ENCODE data around the gene ESF1. TPM values are rescaled to one million over a fixed set of nuclear protein-coding genes. Genes with fewer than 3 reads are reported as not detected.

Gene ESF1
- total and polyA plus RNA-seq, 8 donors, result 4.7 to 22.0 (median 8.4) TPM

DNA sequence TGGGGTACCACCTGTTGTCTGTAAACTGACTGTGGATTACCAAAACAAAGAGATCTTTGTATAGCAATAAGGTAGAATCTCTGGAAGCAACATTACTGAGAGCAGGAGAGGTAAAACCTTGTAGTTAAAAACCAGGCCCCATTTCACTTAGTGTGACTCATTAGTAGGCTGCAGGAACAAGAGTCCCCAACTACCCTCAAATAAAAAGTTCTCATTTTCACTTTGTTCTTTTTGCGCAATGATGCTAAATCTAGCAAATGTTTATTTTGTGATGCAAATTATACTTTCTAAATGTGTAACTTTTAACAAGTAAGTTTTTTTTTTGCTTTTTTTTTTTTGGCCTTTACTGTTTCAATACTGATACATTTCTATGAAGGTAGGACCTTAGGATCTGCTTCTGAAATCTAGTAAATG lies 67.1 kb downstream of the ESF1 start:
- H3K27me3 ChIP-seq, result no peaks in the 10 kb centered on the region
- no peak overlapping the region for H3K27ac ChIP-seq
- peaks cover 9 to 75% (median 56%) of the 10 kb centered on the region in 4 donors for H3K36me3 ChIP-seq
- WGBS, 5 donors, result 92 to 100% (median 95%) methylated on average over 1 of the region's 1 CpG
- TF ChIP-seq EP300 (IDR thresholded peaks at IDR 0.05) (no peak), POLR2A (IDR thresholded peaks at IDR 0.05) (no peak), POLR2AphosphoS5 (IDR thresholded peaks at IDR 0.05) (no peak)
- TF ChIP-seq, protein P1, sequence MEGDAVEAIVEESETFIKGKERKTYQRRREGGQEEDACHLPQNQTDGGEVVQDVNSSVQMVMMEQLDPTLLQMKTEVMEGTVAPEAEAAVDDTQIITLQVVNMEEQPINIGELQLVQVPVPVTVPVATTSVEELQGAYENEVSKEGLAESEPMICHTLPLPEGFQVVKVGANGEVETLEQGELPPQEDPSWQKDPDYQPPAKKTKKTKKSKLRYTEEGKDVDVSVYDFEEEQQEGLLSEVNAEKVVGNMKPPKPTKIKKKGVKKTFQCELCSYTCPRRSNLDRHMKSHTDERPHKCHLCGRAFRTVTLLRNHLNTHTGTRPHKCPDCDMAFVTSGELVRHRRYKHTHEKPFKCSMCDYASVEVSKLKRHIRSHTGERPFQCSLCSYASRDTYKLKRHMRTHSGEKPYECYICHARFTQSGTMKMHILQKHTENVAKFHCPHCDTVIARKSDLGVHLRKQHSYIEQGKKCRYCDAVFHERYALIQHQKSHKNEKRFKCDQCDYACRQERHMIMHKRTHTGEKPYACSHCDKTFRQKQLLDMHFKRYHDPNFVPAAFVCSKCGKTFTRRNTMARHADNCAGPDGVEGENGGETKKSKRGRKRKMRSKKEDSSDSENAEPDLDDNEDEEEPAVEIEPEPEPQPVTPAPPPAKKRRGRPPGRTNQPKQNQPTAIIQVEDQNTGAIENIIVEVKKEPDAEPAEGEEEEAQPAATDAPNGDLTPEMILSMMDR (IDR thresholded peaks at IDR 0.05), result no peak
- H3K4me3 ChIP-seq, result no peak overlapping the region
- intact Hi-C loops (cut with DNase I; ENCODE audit: low total_unique reads), result no loop called here
- no peaks in the 10 kb centered on the region for H3K4me1 ChIP-seq
- H3K9me3 ChIP-seq, result no peaks in the 10 kb centered on the region
- DNase-seq, result no peak

DNA sequence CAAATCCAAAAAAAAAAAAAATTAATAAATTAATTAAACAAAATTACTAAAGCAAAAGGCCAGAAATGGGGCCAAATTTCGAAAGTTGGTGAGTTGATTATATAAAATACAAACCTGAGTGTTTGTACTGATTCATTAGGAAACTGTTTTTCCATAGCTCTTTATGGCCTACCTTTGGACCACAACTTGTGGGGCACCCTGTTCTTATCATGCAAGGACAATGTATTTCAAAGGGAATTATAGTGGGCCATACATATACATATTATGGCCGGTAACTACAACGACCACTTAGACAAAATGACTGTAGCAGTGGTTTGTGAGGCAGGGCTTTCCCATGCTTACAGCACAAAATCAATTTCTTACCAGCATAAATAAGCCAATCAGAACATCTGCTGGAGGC lies 69.5 kb downstream of the ESF1 start:
- intact Hi-C loops (cut with DNase I; ENCODE audit: low total_unique reads), result no loop called here
- no peak for DNase-seq
- WGBS, 5 donors, result 89 to 97% (median 94%) methylated on average over 3 of the region's 3 CpGs
- Histone ChIP-seq H3K27me3 (no peaks in the 10 kb centered on the region), H3K36me3 (peaks cover 9 to 70% (median 61%) of the 10 kb centered on the region in 4 donors), H3K4me3 (no peak overlapping the region), H3K27ac (no peak overlapping the region), H3K4me1 (no peaks in the 10 kb centered on the region), H3K9me3 (peaks cover 0 to 15% (median 1%) of the 10 kb centered on the region in 4 donors)
- TF ChIP-seq POLR2AphosphoS5 (IDR thresholded peaks at IDR 0.05), result no peak
- TF ChIP-seq POLR2A (IDR thresholded peaks at IDR 0.05), result no peak
- no peak for TF ChIP-seq EP300 (IDR thresholded peaks at IDR 0.05)
- TF ChIP-seq, protein P1 (IDR thresholded peaks at IDR 0.05), result no peak

DNA sequence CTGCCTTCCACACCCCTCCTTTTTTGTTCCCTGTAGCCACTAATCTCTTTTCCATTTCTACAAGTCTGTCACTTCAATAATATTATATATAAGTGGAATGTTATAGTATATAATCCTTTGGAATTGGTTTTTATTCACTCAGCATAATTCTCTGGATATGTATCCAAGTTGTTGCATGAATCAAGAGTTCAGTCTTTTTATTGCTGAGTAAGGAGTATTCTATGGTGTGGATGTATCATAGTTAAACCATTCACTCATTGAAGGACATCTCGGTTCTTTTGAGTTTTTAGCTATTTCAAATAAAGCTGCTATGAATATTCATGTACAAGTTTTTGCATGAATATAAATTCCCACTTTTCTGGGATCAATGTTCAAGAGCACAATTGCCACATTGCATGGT lies 76.5 kb downstream of the ESF1 start:
- H3K9me3 ChIP-seq, result peaks cover 0 to 15% (median 1%) of the 10 kb centered on the region in 4 donors
- no peak for TF ChIP-seq POLR2AphosphoS5 (IDR thresholded peaks at IDR 0.05)
- TF ChIP-seq POLR2A (IDR thresholded peaks at IDR 0.05), result no peak
- TF ChIP-seq, protein P1 (IDR thresholded peaks at IDR 0.05), result no peak
- no peak for TF ChIP-seq EP300 (IDR thresholded peaks at IDR 0.05)
- 76 to 91% (median 89%) methylated on average over 1 of the region's 1 CpG for WGBS, 5 donors
- peaks cover 0 to 17% (median 13%) of the 10 kb centered on the region in 4 donors for H3K36me3 ChIP-seq
- H3K4me1 ChIP-seq, result no peaks in the 10 kb centered on the region
- H3K27ac ChIP-seq, result no peak overlapping the region
- no peak overlapping the region for H3K4me3 ChIP-seq
- intact Hi-C loops (cut with DNase I; ENCODE audit: low total_unique reads), result no loop called here
- no peak for DNase-seq
- H3K27me3 ChIP-seq, result no peaks in the 10 kb centered on the region

DNA sequence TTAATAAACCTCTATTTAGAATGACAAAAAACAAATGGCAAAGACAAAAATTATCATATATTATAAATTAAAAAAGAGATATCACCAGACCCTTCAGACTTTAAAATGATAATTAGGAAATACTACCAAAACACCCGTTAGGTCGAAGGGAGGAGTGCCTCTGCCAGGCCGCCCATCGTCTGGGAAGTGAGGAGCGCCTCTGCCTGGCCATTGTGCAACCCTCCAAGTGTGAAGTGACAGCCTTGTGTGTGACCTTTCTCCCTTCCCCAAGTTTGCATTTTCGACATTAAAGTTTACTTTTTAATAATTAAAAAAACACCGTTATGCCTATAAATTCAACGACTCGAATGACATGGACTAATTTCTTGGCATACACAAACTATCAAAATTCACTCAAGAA lies 81.5 kb downstream of the ESF1 start:
- WGBS, 5 donors, result 69 to 80% (median 76%) methylated on average over 9 of the region's 9 CpGs
- Histone ChIP-seq H3K9me3 (no peaks in the 10 kb centered on the region), H3K4me1 (no peaks in the 10 kb centered on the region), H3K4me3 (no peak overlapping the region), H3K36me3 (no peaks in the 10 kb centered on the region), H3K27me3 (no peaks in the 10 kb centered on the region), H3K27ac (no peak overlapping the region)
- DNase-seq, result no peak
- intact Hi-C loops (cut with DNase I; ENCODE audit: low total_unique reads), result no loop called here
- TF ChIP-seq, protein P1 (IDR thresholded peaks at IDR 0.05), result no peak
- TF ChIP-seq POLR2A (IDR thresholded peaks at IDR 0.05), result no peak
- TF ChIP-seq EP300 (IDR thresholded peaks at IDR 0.05), result no peak
- no peak for TF ChIP-seq POLR2AphosphoS5 (IDR thresholded peaks at IDR 0.05)

Measured in stomach (tissue), 9 donors.